Panc1 (cell line): Measurements from ENCODE around the gene SAPCD1. TPM values are rescaled to one million over a fixed set of nuclear protein-coding genes. Genes with fewer than 3 reads are reported as not detected.

Source experiments
- ATAC-seq: fragments of 200-7000 bp; cut with Tn5 transposase; 2 replicates; pipeline ENCODE4 v1.9.1; 2020; ENCODE audit warnings: mild to moderate bottlenecking, moderate library complexity
- BruUV-seq: library from RNA; stranded (reverse); fragments of 400-500 nt; replicated peaks from 2 replicates; lab custom pipeline; 2021; lab: Mats Ljungman, UMichigan
- CTCF ChIA-PET: fragments of 300-600 bp; sonication (Branson Sonifier 250); formaldehyde crosslinking; loops from one replicate; lab custom pipeline; 2022; ENCODE audit warnings: antibody characterized with exemption; lab: Charles Lee
- POLR2A ChIA-PET: fragments of 300-600 bp; sonication (Branson Sonifier 250); formaldehyde crosslinking; loops from one replicate; lab custom pipeline; 2022; ENCODE audit warnings: antibody characterized with exemption; lab: Charles Lee
- DNase-seq: peaks from one replicate; pipeline ENCODE4 v3.0.0-alpha.2; 2010; ENCODE audit warnings: low read depth, low spot score
- H3K27ac ChIP-seq: 2 replicates; pipeline ENCODE4 v1.5.1; 2011; ENCODE audit warnings: mild to moderate bottlenecking, low read length, inconsistent platforms
- H3K27me3 ChIP-seq: fragments of 200-500 bp; sonication (Bioruptor generic); 2 replicates; pipeline ENCODE4 v1.6.0; 2014; ENCODE audit warnings: low read length, inconsistent platforms; ENCODE audit not compliant: control insufficient read depth, insufficient read depth
- H3K36me3 ChIP-seq: fragments of 200-500 bp; sonication (Bioruptor generic); 2 replicates; pipeline ENCODE4 v1.5.1; 2014; ENCODE audit warnings: inconsistent platforms, mild to moderate bottlenecking, low read length, moderate library complexity; ENCODE audit not compliant: control insufficient read depth, insufficient read depth
- H3K4me1 ChIP-seq: 2 replicates; pipeline ENCODE4 v1.5.1; 2011; ENCODE audit warnings: inconsistent platforms, mild to moderate bottlenecking, low read length, moderate library complexity; ENCODE audit not compliant: control insufficient read depth, insufficient read depth
- H3K4me3 ChIP-seq, 2 experiments: 2 replicates each; pipeline ENCODE4 v1.5.1; 2011 to 2012; ENCODE audit warnings: low read depth in 2 of 2, low read length in 2 of 2, mild to moderate bottlenecking in 2 of 2, inconsistent platforms in 1 of 2, moderate library complexity in 1 of 2
- H3K9me3 ChIP-seq: fragments of 200-500 bp; sonication (Bioruptor generic); 2 replicates; pipeline ENCODE4 v1.5.1; 2014; ENCODE audit warnings: low read depth, mild to moderate bottlenecking, inconsistent platforms, low read length, moderate library complexity; ENCODE audit not compliant: control insufficient read depth, insufficient read depth
- POLR2AphosphoS5 ChIP-seq: IDR thresholded peaks from 2 replicates; pipeline ENCODE4 v1.6.1; 2012; ENCODE audit warnings: mild to moderate bottlenecking, low read depth, low read length, moderate library complexity
- SIN3A ChIP-seq: IDR thresholded peaks from 2 replicates; pipeline ENCODE4 v1.6.1; 2012; ENCODE audit warnings: low read depth, mild to moderate bottlenecking, low read length, moderate library complexity, borderline replicate concordance; ENCODE audit not compliant: insufficient read depth
- TCF7L2 ChIP-seq: IDR thresholded peaks from 2 replicates; pipeline ENCODE4 v1.6.1; 2011; ENCODE audit warnings: mild to moderate bottlenecking, low read depth, low read length, inconsistent platforms
- in situ Hi-C: cut with HindIII; loops from 2 replicates; pipeline ENCODE4 v1.10.0; 2016; ENCODE audit warnings: low sequenced_read_pairs, low pct_unique_long_range_greater_than_20kb
- intact Hi-C: fragments of 100-400 bp; cut with micrococcal nuclease; formaldehyde crosslinking; loops from one replicate; pipeline ENCODE4 v1.10.0; 2022; ENCODE audit not compliant: unreplicated experiment
- total RNA-seq: library from RNA; stranded (reverse); gene quantifications from one replicate; pipeline ENCODE4 v1.2.1, GENCODE V29; 2021; ENCODE audit not compliant: unreplicated experiment
- TF ChIP-seq, protein P1 (sequence below): fragments of 450-650 bp; IDR thresholded peaks from 2 replicates; pipeline ENCODE4 v1.5.1; 2017; ENCODE audit warnings: mild to moderate bottlenecking
- TF ChIP-seq, protein P2 (sequence below), 2 experiments: IDR thresholded peaks; 2 replicates each; pipeline ENCODE4 v1.6.1; 2011 to 2012; ENCODE audit warnings: low read depth in 2 of 2, control low read depth in 1 of 2, low read length in 1 of 2, mild to moderate bottlenecking in 1 of 2, moderate library complexity in 1 of 2; ENCODE audit not compliant: insufficient read depth in 1 of 2

SAPCD1 gene
- total RNA-seq, 1 experiment from 2014 or later = 6.3 TPM

DNA sequence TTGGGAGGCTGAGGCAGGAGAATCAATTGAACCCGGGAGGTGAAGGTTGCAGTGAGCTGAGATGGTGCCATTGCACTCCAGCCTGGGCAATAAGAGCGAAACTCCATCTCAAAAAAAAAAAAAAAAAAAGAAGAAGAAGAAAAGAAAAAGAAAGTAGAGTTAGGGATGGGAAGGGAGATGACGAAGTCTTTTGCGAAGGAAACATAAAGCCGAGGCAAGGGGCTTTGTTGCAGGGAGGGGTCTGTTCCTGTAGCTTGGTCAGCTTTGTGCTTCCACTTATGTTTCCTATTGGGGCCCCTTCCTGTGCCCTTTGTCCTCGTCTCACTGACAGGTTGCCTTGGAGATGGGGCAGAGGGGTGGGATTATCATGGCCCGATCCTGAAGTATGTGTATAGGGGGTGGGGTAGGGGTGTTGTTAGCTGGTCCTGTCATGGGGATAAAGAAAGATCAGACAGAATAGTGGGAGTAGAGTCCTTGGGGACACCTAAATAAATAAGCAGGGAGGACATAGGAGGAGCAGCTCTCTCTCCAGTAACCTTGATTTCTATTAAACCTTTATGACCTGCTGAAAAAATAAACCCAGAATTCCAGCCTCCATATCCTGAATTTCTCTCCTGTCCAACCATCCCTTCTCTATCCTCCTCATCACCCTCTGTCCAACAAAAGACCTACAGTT lies 25.0 kb upstream of the SAPCD1 start:
- no peaks in the 10 kb centered on the region for H3K27me3 ChIP-seq
- ATAC-seq = no peak
- ChIA-PET CTCF (no interaction called here), POLR2A (interaction anchor here (0.7 to 1.7 kb wide), 4 partner anchors 15 to 160 kb away, joined by 3 to 6 read pairs (median 4); no protein-coding TSS in a partner anchor)
- DNase-seq = no peak
- peaks cover 16% of the 10 kb centered on the region for H3K36me3 ChIP-seq
- no TSS peak for BruUV-seq
- TF ChIP-seq, protein P1, sequence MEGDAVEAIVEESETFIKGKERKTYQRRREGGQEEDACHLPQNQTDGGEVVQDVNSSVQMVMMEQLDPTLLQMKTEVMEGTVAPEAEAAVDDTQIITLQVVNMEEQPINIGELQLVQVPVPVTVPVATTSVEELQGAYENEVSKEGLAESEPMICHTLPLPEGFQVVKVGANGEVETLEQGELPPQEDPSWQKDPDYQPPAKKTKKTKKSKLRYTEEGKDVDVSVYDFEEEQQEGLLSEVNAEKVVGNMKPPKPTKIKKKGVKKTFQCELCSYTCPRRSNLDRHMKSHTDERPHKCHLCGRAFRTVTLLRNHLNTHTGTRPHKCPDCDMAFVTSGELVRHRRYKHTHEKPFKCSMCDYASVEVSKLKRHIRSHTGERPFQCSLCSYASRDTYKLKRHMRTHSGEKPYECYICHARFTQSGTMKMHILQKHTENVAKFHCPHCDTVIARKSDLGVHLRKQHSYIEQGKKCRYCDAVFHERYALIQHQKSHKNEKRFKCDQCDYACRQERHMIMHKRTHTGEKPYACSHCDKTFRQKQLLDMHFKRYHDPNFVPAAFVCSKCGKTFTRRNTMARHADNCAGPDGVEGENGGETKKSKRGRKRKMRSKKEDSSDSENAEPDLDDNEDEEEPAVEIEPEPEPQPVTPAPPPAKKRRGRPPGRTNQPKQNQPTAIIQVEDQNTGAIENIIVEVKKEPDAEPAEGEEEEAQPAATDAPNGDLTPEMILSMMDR = no peak
- TF ChIP-seq, protein P2, sequence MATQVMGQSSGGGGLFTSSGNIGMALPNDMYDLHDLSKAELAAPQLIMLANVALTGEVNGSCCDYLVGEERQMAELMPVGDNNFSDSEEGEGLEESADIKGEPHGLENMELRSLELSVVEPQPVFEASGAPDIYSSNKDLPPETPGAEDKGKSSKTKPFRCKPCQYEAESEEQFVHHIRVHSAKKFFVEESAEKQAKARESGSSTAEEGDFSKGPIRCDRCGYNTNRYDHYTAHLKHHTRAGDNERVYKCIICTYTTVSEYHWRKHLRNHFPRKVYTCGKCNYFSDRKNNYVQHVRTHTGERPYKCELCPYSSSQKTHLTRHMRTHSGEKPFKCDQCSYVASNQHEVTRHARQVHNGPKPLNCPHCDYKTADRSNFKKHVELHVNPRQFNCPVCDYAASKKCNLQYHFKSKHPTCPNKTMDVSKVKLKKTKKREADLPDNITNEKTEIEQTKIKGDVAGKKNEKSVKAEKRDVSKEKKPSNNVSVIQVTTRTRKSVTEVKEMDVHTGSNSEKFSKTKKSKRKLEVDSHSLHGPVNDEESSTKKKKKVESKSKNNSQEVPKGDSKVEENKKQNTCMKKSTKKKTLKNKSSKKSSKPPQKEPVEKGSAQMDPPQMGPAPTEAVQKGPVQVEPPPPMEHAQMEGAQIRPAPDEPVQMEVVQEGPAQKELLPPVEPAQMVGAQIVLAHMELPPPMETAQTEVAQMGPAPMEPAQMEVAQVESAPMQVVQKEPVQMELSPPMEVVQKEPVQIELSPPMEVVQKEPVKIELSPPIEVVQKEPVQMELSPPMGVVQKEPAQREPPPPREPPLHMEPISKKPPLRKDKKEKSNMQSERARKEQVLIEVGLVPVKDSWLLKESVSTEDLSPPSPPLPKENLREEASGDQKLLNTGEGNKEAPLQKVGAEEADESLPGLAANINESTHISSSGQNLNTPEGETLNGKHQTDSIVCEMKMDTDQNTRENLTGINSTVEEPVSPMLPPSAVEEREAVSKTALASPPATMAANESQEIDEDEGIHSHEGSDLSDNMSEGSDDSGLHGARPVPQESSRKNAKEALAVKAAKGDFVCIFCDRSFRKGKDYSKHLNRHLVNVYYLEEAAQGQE (IDR thresholded peaks at IDR 0.05; ENCODE audit: insufficient read depth in 1 of 2, low read depth in 2 of 2, low read length in 1 of 2) = no peak
- TF ChIP-seq SIN3A (no peak), POLR2AphosphoS5 (no peak; the same call in 1 of the 2 replicates)
- intact Hi-C loops (loop anchor here (10.0 kb wide), 1 partner anchor 97 kb away; no protein-coding TSS in a partner anchor), in situ Hi-C loops (no loop called here)
- H3K9me3 ChIP-seq = no peaks in the 10 kb centered on the region
- peaks cover 48% of the 10 kb centered on the region for H3K4me1 ChIP-seq
- H3K4me3 ChIP-seq = peak overlapping the region; percentile 6 to 90; a peak in 3 of 4 replicates
- H3K27ac ChIP-seq = peak overlapping the region; percentile 100

DNA sequence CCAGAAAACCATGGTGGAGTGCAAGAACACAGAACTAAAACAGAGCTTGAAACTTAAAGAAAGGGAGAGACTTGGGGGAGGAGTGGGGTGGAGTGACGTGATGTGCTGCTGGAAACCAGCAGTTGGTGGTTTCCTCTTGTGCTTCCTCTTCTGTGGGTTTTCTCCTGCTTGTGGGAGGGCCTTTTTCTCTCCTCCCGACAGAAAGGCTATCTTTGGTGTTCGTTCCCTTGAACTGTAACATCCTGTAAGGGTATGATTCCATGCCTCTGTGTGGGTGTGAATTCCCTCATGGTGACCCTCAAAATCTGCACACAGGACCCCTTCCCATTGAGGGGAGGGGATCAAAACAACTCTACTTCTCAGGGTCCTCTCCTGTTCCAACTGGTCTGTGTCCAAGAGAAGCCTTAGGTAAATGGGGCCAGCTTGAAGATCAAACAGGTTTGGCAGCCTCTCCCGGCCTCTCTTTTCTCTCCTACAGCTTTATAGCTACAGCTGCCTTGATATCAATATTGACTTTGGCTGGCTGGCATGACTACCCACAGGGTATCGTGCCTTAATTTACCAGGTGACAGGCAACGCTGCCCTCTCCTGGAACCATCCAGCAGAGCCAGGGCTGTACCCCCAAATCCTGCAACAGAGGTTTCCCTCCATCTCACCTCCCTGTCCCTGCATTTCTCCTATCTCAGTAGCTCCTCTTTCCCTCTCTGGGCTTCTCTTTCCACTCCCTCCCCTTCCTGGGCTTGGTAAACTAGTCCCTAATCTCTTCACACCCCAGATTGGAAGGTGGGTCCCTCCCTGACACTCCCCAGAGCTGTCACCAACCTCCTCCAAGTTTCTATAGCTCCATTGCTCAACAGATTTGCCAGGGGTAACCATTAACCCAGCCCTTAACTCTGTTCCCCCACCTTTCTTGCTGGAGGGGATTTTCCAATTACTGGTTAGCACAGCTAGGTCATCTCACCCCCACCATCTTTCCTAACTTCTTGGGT lies 24.2 kb upstream of the SAPCD1 start:
- no peaks in the 10 kb centered on the region for H3K9me3 ChIP-seq
- H3K36me3 ChIP-seq = peaks cover 12% of the 10 kb centered on the region
- ChIA-PET CTCF (interaction anchor here (0.6 to 1.4 kb wide), 3 partner anchors 8 to 94 kb away, joined by 3 to 4 read pairs (median 3); no protein-coding TSS in a partner anchor), POLR2A (interaction anchor here (0.6 to 1.7 kb wide), 6 partner anchors 14 to 161 kb away, joined by 3 to 9 read pairs (median 4); no protein-coding TSS in a partner anchor)
- peak overlapping the region; percentile 6 to 90; a peak in 3 of 4 replicates for H3K4me3 ChIP-seq
- TF ChIP-seq TCF7L2 (peak; percentile 93), POLR2AphosphoS5 (0 out of 2 replicates have a peak, but pooled peaks have one; percentile 59)
- TF ChIP-seq, protein P1 = no peak
- no TSS peak for BruUV-seq
- in situ Hi-C loops (no loop called here), intact Hi-C loops (loop anchor here (10.0 kb wide), 1 partner anchor 97 kb away; no protein-coding TSS in a partner anchor)
- H3K4me1 ChIP-seq = peaks cover 44% of the 10 kb centered on the region
- peak overlapping the region; percentile 100 for H3K27ac ChIP-seq
- no peaks in the 10 kb centered on the region for H3K27me3 ChIP-seq
- DNase-seq (no peak), ATAC-seq (peak; percentile 35)
